Neural crest cell (in vitro differentiated cells): ENCODE results near the gene BICDL1. TPM values are rescaled to one million over a fixed set of nuclear protein-coding genes. Genes with fewer than 3 reads are reported as not detected.
A peak's percentile ranks its signal among the peaks of the same experiment; 100 is the strongest.

Experiments
- DNase-seq: peaks from one replicate; pipeline ENCODE4 v3.0.0; 2021; ENCODE audit warnings: low read depth, mixed read lengths, low spot score
- H3K27ac Mint-ChIP-seq: one replicate; pipeline ENCODE4 v1.8.0; 2021; ENCODE audit warnings: mild to moderate bottlenecking, mixed read lengths; ENCODE audit not compliant: unreplicated experiment
- H3K27me3 Mint-ChIP-seq: 2 replicates; pipeline ENCODE4 v1.8.0; 2021; ENCODE audit warnings: low read depth, mild to moderate bottlenecking, mixed read lengths
- H3K36me3 Mint-ChIP-seq: 2 replicates; pipeline ENCODE4 v1.8.0; 2021; ENCODE audit warnings: low read depth, mild to moderate bottlenecking, mixed read lengths
- H3K4me1 Mint-ChIP-seq: 2 replicates; pipeline ENCODE4 v1.8.0; 2021; ENCODE audit warnings: mixed read lengths
- H3K4me3 Mint-ChIP-seq: one replicate; pipeline ENCODE4 v1.8.0; 2021; ENCODE audit warnings: mild to moderate bottlenecking, mixed read lengths
- H3K9me3 Mint-ChIP-seq: 2 replicates; pipeline ENCODE4 v1.8.0; 2021; ENCODE audit warnings: mixed read lengths
- total RNA-seq: library from RNA; stranded (reverse); gene quantifications from 2 replicates; pipeline ENCODE4 v1.2.1, GENCODE V29; 2021
- TF ChIP-seq, protein P1 (sequence below): fragments of 200-600 bp; sonication (generic); conservative IDR thresholded peaks from 2 replicates; pipeline ENCODE4 v1.5.0; 2021; ENCODE audit warnings: antibody characterized with exemption, mild to moderate bottlenecking

Gene BICDL1
- total RNA-seq, 1 donor from 2014 or later, result 6.3 TPM

DNA sequence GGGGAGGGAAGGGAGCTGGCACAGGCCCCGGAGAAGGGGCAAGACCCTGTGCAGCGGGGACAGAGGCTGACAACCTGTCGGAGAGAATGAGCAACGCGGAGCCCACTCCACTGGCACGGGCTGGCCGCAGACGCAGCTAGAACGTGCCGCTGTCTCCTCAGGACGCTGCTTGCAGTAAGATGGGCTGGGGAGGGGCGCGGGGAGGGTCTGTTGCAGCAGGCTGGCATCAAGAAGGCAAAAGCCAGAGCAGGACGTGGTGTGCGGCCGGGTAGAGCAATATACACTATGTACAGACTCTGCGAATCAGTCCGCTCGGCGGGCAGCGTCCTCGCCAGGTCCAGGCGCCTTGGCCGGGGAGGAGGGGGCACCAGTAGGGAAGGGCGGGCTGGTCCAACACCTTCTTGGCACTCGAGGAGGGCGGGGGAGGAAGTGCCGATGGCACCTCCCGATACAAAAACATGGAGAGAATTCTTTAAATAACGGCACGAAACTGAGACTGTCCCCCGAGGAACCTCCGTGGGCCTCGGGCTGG, 107.7 kb downstream of the BICDL1 start:
- DNase-seq, result no peak
- no peak overlapping the region for H3K27ac Mint-ChIP-seq

DNA sequence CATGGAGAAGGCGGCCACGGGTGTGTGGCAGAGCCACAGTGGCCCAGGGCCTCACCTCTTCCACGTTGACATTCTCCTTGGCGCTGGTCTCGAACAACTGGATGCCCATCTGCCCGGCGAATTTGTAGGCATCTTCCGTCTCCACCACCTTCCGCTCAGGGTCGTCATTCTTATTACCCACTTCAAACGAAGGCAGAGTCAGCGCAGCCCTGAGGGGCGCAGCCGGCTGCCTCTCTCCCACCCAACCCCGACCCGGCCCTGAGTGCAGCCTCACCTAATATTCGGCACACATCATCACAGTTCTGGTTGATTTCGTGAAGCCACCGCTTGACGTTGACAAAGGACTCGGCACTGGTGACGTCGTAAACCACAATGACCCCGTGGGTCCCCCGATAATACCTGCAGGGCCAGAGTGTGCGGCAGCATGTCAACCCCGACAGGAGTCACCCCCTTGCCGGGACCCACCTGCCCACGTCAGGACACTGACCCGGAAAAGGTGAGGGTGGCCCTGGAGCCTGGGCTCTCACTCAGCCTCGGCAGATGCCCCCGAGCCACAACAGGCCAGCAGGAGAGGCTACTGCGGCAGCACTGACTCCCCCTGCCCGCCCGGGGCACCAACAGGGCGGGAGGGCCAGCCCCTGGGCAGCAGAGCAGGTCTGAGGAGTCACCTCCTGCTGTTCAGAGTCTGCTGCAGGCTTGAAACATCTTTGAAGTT, 109.9 kb downstream of the BICDL1 start:
- no peaks in the 10 kb centered on the region for H3K27me3 Mint-ChIP-seq

More for the DNA sequence above, 107.7 kb downstream of the BICDL1 start:
- H3K4me1 Mint-ChIP-seq, result peaks cover 11% of the 10 kb centered on the region
- no peaks in the 10 kb centered on the region for H3K9me3 Mint-ChIP-seq
- H3K27me3 Mint-ChIP-seq, result no peaks in the 10 kb centered on the region
- H3K36me3 Mint-ChIP-seq, result no peaks in the 10 kb centered on the region
- TF ChIP-seq, protein P1, sequence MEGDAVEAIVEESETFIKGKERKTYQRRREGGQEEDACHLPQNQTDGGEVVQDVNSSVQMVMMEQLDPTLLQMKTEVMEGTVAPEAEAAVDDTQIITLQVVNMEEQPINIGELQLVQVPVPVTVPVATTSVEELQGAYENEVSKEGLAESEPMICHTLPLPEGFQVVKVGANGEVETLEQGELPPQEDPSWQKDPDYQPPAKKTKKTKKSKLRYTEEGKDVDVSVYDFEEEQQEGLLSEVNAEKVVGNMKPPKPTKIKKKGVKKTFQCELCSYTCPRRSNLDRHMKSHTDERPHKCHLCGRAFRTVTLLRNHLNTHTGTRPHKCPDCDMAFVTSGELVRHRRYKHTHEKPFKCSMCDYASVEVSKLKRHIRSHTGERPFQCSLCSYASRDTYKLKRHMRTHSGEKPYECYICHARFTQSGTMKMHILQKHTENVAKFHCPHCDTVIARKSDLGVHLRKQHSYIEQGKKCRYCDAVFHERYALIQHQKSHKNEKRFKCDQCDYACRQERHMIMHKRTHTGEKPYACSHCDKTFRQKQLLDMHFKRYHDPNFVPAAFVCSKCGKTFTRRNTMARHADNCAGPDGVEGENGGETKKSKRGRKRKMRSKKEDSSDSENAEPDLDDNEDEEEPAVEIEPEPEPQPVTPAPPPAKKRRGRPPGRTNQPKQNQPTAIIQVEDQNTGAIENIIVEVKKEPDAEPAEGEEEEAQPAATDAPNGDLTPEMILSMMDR, result no peak
- no peak overlapping the region for H3K4me3 Mint-ChIP-seq

DNA sequence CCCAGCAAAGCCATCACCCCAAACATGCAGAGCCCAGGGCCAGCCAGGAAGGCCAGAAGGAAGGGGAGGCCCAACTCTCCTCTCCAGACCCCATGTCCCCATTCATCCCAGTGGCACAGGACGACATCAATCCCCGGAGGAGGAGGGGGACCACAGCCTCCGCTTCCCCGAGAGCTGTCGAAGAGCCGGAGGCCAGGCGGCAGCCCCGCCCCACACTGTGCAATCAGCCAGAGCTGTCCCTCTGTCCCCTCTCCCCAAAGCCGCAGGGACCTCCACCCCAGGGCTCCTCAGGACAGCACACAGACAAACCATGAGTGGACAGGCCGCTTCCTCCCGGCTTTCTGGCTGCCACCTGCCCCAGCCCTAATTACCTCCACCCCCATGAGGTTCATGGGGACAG, 110.7 kb downstream of the BICDL1 start:
- H3K4me3 Mint-ChIP-seq, result no peak overlapping the region
- no peaks in the 10 kb centered on the region for H3K27me3 Mint-ChIP-seq
- TF ChIP-seq, protein P1, result no peak
- H3K9me3 Mint-ChIP-seq, result no peaks in the 10 kb centered on the region
- H3K4me1 Mint-ChIP-seq, result peaks cover 2% of the 10 kb centered on the region
- H3K27ac Mint-ChIP-seq, result no peak overlapping the region
- no peaks in the 10 kb centered on the region for H3K36me3 Mint-ChIP-seq
- no peak for DNase-seq

More for the DNA sequence above, 109.9 kb downstream of the BICDL1 start:
- TF ChIP-seq, protein P1, result no peak
- no peaks in the 10 kb centered on the region for H3K36me3 Mint-ChIP-seq
- peaks cover 7% of the 10 kb centered on the region for H3K4me1 Mint-ChIP-seq
- no peaks in the 10 kb centered on the region for H3K9me3 Mint-ChIP-seq
- no peak for DNase-seq
- H3K4me3 Mint-ChIP-seq, result no peak overlapping the region
- H3K27ac Mint-ChIP-seq, result no peak overlapping the region

DNA sequence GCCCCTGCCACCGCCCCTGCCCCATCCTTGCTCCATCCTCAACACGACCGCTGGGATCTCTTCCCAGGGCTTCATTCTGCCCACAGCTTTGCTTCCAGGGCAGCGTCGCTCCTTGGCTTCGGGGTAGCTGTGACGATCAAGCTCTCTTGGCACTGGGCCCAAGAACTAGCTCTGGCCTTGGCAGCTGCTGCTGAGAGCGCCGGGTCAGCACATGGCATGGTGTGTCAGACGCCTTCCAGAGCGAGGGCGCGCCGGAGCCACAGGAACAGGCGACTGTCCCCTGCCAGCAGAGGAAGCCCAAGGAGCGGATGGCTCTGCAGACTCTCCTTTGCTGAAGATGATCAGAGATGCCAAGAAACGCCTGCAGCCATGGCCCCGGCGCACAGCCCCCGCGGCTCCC, 111.6 kb downstream of the BICDL1 start:
- DNase-seq, result no peak
- Mint-ChIP-seq H3K4me3 (no peak overlapping the region), H3K27me3 (no peaks in the 10 kb centered on the region), H3K9me3 (no peaks in the 10 kb centered on the region), H3K4me1 (no peaks in the 10 kb centered on the region), H3K36me3 (no peaks in the 10 kb centered on the region), H3K27ac (no peak overlapping the region)
- TF ChIP-seq, protein P1, result no peak

DNA sequence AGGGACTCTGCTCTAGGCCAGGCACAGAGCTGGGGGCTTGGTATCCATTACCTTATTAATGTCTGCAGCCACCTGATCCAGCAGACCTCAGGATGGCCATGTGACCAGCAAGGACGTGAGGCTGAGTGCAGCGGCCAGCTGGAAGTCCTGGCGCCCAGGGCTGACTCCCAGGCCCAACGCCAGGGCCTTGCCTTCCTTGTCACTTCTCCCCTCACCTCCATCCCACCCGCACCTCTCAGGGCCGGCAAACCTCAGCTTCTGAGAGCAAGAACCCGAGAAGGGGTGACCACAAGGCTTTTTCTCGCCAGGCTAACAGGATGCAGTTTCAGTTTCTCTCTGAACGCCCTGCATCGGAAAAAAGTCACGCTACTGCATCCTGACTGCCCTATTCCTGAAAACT, 112.1 kb downstream of the BICDL1 start:
- TF ChIP-seq, protein P1, result no peak
- Mint-ChIP-seq H3K27me3 (no peaks in the 10 kb centered on the region), H3K27ac (peak overlapping the region; percentile 43), H3K4me1 (no peaks in the 10 kb centered on the region), H3K4me3 (no peak overlapping the region), H3K36me3 (peaks cover 4% of the 10 kb centered on the region), H3K9me3 (no peaks in the 10 kb centered on the region)
- no peak for DNase-seq
